ENCODE data around the gene CDH23. TPM values are rescaled to one million over a fixed set of nuclear protein-coding genes. Genes with fewer than 3 reads are reported as not detected.
A peak's percentile ranks its signal among the peaks of the same experiment; 100 is the strongest.

Gene CDH23
- total RNA-seq, 4 donors from 2014 or later: 13.8 to 20.1 (median 17.3) TPM

DNA sequence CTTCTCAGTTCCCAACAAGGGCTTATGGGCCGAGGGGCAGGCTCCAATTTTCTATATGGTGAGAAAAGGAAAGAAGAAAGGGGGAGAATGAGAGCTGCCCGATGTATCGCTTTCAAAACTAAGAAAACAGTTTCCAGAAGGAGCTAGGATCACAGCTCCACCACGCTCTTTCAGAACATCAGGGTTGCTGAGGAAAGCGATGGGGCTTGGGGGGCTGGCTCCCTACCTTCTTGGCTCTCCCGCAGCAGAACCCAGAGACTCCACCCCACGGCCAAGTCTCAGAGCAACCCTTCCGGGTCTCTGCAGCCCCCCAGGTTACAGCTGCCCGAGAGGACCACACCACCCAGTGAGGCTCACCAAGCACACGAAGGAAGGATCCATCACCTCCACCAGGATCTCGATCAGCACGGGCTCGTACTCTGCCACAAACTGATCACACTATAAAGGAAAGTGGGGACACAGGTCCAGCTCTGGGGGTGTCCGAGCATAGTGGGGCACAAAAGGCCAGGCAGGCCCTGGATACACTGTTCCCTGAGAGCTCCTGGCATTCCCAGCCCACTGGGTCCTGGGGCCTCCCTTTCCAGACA lies 422.0 kb downstream of the CDH23 start:
- DNase-seq (ENCODE audit: low spot score in 2 of 2): no peak
- 81 to 84% methylated on average over 9 to 10 of the region's 14 CpGs for WGBS, 2 donors
- Histone ChIP-seq H3K4me3 (no peak overlapping the region), H3K27me3 (no peaks in the 10 kb centered on the region), H3K27ac (peak overlapping the region in 3 of 4 donors; percentile 35 to 70 (median 68)), H3K4me1 (peaks cover 0 to 40% (median 13%) of the 10 kb centered on the region in 4 donors), H3K36me3 (peaks cover 0 to 97% (median 32%) of the 10 kb centered on the region in 3 donors), H3K9me3 (no peaks in the 10 kb centered on the region)
- TF ChIP-seq, protein P1, sequence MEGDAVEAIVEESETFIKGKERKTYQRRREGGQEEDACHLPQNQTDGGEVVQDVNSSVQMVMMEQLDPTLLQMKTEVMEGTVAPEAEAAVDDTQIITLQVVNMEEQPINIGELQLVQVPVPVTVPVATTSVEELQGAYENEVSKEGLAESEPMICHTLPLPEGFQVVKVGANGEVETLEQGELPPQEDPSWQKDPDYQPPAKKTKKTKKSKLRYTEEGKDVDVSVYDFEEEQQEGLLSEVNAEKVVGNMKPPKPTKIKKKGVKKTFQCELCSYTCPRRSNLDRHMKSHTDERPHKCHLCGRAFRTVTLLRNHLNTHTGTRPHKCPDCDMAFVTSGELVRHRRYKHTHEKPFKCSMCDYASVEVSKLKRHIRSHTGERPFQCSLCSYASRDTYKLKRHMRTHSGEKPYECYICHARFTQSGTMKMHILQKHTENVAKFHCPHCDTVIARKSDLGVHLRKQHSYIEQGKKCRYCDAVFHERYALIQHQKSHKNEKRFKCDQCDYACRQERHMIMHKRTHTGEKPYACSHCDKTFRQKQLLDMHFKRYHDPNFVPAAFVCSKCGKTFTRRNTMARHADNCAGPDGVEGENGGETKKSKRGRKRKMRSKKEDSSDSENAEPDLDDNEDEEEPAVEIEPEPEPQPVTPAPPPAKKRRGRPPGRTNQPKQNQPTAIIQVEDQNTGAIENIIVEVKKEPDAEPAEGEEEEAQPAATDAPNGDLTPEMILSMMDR (IDR thresholded peaks at IDR 0.05): no peak
- no peak for TF ChIP-seq POLR2A (IDR thresholded peaks at IDR 0.05)
- TF ChIP-seq EP300 (IDR thresholded peaks at IDR 0.05): no peak

DNA sequence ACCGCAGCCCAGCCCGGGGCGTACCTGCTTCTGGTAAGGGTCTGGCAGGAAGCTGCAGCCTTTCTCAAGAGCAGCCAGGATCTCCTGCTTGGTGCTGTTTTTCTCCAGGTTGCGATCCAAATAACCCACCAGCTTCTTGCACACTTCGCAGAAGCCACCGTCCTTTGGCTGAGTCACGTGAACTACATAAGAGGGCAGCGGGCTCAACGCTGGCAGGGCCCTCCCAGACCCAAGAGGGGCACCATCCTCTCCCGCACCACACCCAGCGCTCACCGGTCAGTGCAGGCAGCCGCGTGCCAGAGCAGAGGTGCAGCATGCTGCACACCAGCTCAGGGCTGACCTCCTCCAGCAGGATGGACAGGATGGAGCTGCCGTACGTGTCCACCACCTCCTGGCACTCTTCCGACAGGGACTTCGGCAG lies 422.7 kb downstream of the CDH23 start:
- H3K4me1 ChIP-seq: peaks cover 0 to 40% (median 13%) of the 10 kb centered on the region in 4 donors
- DNase-seq (ENCODE audit: low spot score in 2 of 2): no peak
- WGBS, 2 donors: 91 to 94% methylated on average over 18 of the region's 18 CpGs
- H3K9me3 ChIP-seq: no peaks in the 10 kb centered on the region
- H3K27me3 ChIP-seq: no peaks in the 10 kb centered on the region
- H3K27ac ChIP-seq: peak overlapping the region in 2 of 4 donors; percentile 68 to 70
- H3K4me3 ChIP-seq: no peak overlapping the region
- peaks cover 0 to 100% (median 32%) of the 10 kb centered on the region in 3 donors for H3K36me3 ChIP-seq
- TF ChIP-seq EP300 (IDR thresholded peaks at IDR 0.05) (no peak), POLR2A (IDR thresholded peaks at IDR 0.05) (no peak)
- TF ChIP-seq, protein P1 (IDR thresholded peaks at IDR 0.05): no peak

DNA sequence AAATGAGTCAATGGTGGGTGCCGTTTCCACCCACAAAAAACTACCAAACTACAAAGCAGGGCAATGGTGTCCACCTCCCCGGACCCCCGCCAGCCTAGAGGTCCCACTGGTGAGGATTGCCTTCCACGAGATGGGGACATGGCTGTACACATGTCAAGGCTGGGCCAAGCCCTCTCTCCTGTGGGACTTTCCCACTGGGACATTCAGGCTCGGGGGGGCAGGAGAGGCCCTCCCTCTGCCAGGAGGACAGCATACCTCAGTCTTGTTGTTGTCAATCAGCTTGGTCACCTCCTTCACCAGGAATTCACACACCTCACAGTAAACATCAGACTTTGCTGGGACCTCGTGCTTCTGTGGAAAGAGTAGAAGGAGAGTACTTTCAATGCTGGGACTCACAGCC lies 423.3 kb downstream of the CDH23 start:
- no peak for DNase-seq (ENCODE audit: low spot score in 2 of 2)
- H3K36me3 ChIP-seq: peaks cover 0 to 100% (median 32%) of the 10 kb centered on the region in 3 donors
- H3K4me3 ChIP-seq: no peak overlapping the region
- TF ChIP-seq POLR2A (IDR thresholded peaks at IDR 0.05) (no peak), EP300 (IDR thresholded peaks at IDR 0.05) (no peak)
- TF ChIP-seq, protein P1 (IDR thresholded peaks at IDR 0.05): no peak
- peaks cover 0 to 40% (median 13%) of the 10 kb centered on the region in 4 donors for H3K4me1 ChIP-seq
- H3K9me3 ChIP-seq: no peaks in the 10 kb centered on the region
- WGBS, 2 donors: 75 to 81% methylated on average over 6 of the region's 6 CpGs
- peak overlapping the region in 1 of 4 donors; percentile 21 for H3K27ac ChIP-seq
- H3K27me3 ChIP-seq: no peaks in the 10 kb centered on the region

DNA sequence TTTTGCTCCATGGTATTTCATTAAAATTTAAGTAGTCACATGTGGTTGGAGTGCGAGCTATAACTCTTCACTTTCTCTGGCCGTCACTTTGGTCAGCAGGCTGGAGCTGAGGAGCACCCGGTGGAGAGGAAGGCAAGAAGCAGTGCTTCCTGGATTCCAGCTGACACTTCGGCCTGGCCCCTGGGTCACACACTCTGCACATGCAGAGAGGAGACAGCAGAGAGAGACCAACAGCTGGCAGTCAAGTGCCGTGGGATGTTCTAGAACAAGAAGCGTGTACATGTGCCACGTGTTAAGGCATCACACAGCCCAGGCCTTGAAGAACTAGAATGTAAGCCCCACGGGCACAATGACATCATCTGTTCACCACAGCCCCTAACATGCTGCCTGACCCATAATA lies 424.2 kb downstream of the CDH23 start:
- Histone ChIP-seq H3K9me3 (no peaks in the 10 kb centered on the region), H3K36me3 (peaks cover 0 to 100% (median 38%) of the 10 kb centered on the region in 3 donors), H3K4me1 (peaks cover 0 to 37% (median 13%) of the 10 kb centered on the region in 4 donors), H3K27me3 (no peaks in the 10 kb centered on the region), H3K27ac (no peak overlapping the region), H3K4me3 (no peak overlapping the region)
- TF ChIP-seq, protein P1 (IDR thresholded peaks at IDR 0.05): no peak
- TF ChIP-seq EP300 (IDR thresholded peaks at IDR 0.05) (no peak), POLR2A (IDR thresholded peaks at IDR 0.05) (no peak)
- DNase-seq (ENCODE audit: low spot score in 2 of 2): no peak
- 71 to 77% methylated on average over 8 of the region's 8 CpGs for WGBS, 2 donors

DNA sequence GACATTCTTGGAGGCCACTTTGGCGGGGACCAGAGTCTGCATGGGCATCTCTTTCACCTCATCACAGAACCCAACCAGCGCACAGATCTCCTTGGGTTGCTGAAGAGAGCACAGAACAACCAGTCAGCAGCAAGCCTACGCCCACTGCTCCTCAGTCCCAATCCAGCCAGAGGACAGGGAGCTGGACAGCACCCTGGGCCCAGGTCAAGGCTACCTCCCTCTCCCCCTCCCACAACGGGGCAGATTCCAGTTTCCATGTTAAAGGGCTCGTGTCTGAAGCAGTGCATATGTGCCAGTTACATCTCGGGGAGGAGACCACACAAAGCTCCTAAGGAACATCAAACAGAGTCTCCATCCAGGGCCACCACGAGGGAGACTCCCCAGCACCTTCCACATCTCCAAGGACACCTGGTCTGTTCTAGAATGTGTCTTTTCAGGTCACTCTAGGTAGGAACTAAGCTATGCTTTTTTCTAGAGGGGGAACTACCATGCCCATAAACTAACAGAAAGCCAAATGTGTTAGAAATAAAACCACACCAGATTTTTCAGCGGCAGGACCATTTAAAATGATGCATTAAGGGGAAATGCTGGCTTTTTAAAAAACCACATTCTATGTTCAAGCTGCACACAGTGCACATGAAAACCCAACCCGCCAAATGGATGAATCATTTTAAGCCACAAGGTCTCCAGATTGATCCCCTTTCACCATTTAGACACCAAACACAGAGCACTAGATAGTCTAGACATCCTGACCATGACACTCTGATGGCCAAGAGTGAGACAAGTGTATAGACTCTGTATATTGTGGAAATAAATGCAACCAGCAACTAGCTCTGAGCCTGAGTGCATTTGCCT lies 425.4 kb downstream of the CDH23 start:
- TF ChIP-seq POLR2A (IDR thresholded peaks at IDR 0.05) (no peak), EP300 (IDR thresholded peaks at IDR 0.05) (no peak)
- TF ChIP-seq, protein P1 (IDR thresholded peaks at IDR 0.05): no peak
- DNase-seq (ENCODE audit: low spot score in 2 of 2): no peak
- Histone ChIP-seq H3K27ac (no peak overlapping the region), H3K4me1 (peaks cover 0 to 26% (median 8%) of the 10 kb centered on the region in 4 donors), H3K4me3 (no peak overlapping the region), H3K27me3 (no peaks in the 10 kb centered on the region), H3K36me3 (peaks cover 0 to 100% (median 39%) of the 10 kb centered on the region in 3 donors), H3K9me3 (no peaks in the 10 kb centered on the region)
- WGBS, 2 donors: 84 to 86% methylated on average over 8 to 9 of the region's 9 CpGs
